Measurements from ENCODE around the gene FAM20C. TPM values are rescaled to one million over a fixed set of nuclear protein-coding genes. Genes with fewer than 3 reads are reported as not detected.
"Not testable (repeated sequence)": the region's sequence is repeated elsewhere in the genome, so short reads cannot be mapped to it uniquely, and the experiment has no call there.

FAM20C gene
- total RNA-seq, 4 donors from 2014 or later = 43.0 to 112 (median 44.0) TPM

GRCh38 chr7:296373-296945, 104.1 kb downstream of the FAM20C start:
- no peak for DNase-seq (ENCODE audit: low spot score in 2 of 2)
- H3K9me3 ChIP-seq = no peaks in the 10 kb centered on the region

GRCh38 chr7:297141-297540, 104.8 kb downstream of the FAM20C start:
- peaks cover 0 to 35% of the 10 kb centered on the region in 2 donors for H3K27me3 ChIP-seq
- not testable (repeated sequence) for H3K4me1 ChIP-seq; H3K4me3 ChIP-seq; H3K9me3 ChIP-seq; H3K27ac ChIP-seq; H3K36me3 ChIP-seq; DNase-seq (ENCODE audit: low spot score in 2 of 2)
- 79 to 83% methylated on average over 20 to 24 of the region's 24 CpGs for WGBS, 2 donors

More at GRCh38 chr7:296373-296945, 104.1 kb downstream of the FAM20C start:
- H3K4me3 ChIP-seq = no peak overlapping the region
- H3K27ac ChIP-seq = no peak overlapping the region
- WGBS, 2 donors = 74 to 87% methylated on average over 16 to 17 of the region's 20 CpGs
- no peaks in the 10 kb centered on the region for H3K4me1 ChIP-seq
- no peaks in the 10 kb centered on the region for H3K36me3 ChIP-seq
- TF ChIP-seq CTCF (IDR thresholded peaks at IDR 0.05) (no peak), POLR2A (IDR thresholded peaks at IDR 0.05) (no peak), EP300 (IDR thresholded peaks at IDR 0.05) (no peak)
- peaks cover 0 to 42% of the 10 kb centered on the region in 2 donors for H3K27me3 ChIP-seq

- Histone ChIP-seq H3K27me3 (peaks cover 0 to 28% of the 10 kb centered on the region in 2 donors), H3K4me1 (no peaks in the 10 kb centered on the region), H3K9me3 (no peaks in the 10 kb centered on the region), H3K27ac (no peak overlapping the region), H3K36me3 (no peaks in the 10 kb centered on the region), H3K4me3 (no peak overlapping the region)
- no peak for TF ChIP-seq EP300 (IDR thresholded peaks at IDR 0.05)
- TF ChIP-seq POLR2A (IDR thresholded peaks at IDR 0.05) = no peak
- no peak for TF ChIP-seq CTCF (IDR thresholded peaks at IDR 0.05)
- DNase-seq (ENCODE audit: low spot score in 2 of 2) = no peak
- WGBS, 2 donors = 75 to 79% methylated on average over 16 to 23 of the region's 24 CpGs
These were observed 105.4 kb downstream of the FAM20C start for GRCh38 chr7:297611-298374.

GRCh38 chr7:298375-298702, 106.0 kb downstream of the FAM20C start:
- no peak for TF ChIP-seq EP300 (IDR thresholded peaks at IDR 0.05)
- no peak for TF ChIP-seq CTCF (IDR thresholded peaks at IDR 0.05)
- no peak for TF ChIP-seq POLR2A (IDR thresholded peaks at IDR 0.05)
- no peak overlapping the region for H3K4me3 ChIP-seq
- 69 to 71% methylated on average over 13 to 15 of the region's 15 CpGs for WGBS, 2 donors
- no peak overlapping the region for H3K27ac ChIP-seq
- H3K4me1 ChIP-seq = no peaks in the 10 kb centered on the region
- DNase-seq (ENCODE audit: low spot score in 2 of 2) = no peak
- H3K36me3 ChIP-seq = no peaks in the 10 kb centered on the region
- H3K27me3 ChIP-seq = peaks cover 0 to 26% of the 10 kb centered on the region in 2 donors
- H3K9me3 ChIP-seq = no peaks in the 10 kb centered on the region

- H3K4me1 ChIP-seq = no peaks in the 10 kb centered on the region
- WGBS, 2 donors = 74 to 76% methylated on average over 13 of the region's 13 CpGs
- no peak overlapping the region for H3K4me3 ChIP-seq
- no peaks in the 10 kb centered on the region for H3K36me3 ChIP-seq
- no peaks in the 10 kb centered on the region for H3K9me3 ChIP-seq
- TF ChIP-seq EP300 (IDR thresholded peaks at IDR 0.05) = no peak
- peaks cover 0 to 22% of the 10 kb centered on the region in 2 donors for H3K27me3 ChIP-seq
- DNase-seq (ENCODE audit: low spot score in 2 of 2) = no peak
- H3K27ac ChIP-seq = no peak overlapping the region
These were observed 106.4 kb downstream of the FAM20C start for GRCh38 chr7:298743-299142.

GRCh38 chr7:299169-299568, 106.8 kb downstream of the FAM20C start:
- Histone ChIP-seq H3K27me3 (peaks cover 0 to 18% of the 10 kb centered on the region in 2 donors), H3K9me3 (no peaks in the 10 kb centered on the region), H3K4me1 (no peaks in the 10 kb centered on the region), H3K4me3 (no peak overlapping the region), H3K27ac (no peak overlapping the region), H3K36me3 (no peaks in the 10 kb centered on the region)
- TF ChIP-seq EP300 (IDR thresholded peaks at IDR 0.05) = no peak
- no peak for TF ChIP-seq POLR2A (IDR thresholded peaks at IDR 0.05)
- TF ChIP-seq CTCF (IDR thresholded peaks at IDR 0.05) = no peak
- no peak for DNase-seq (ENCODE audit: low spot score in 2 of 2)
- 90 to 91% methylated on average over 15 of the region's 15 CpGs for WGBS, 2 donors
